CD4-positive, alpha-beta T cell treated with Interleukin-6 at 100 ng/mL for 8 hours (primary cell): ENCODE data around the gene CALHM2.

Experiments
- DNase-seq: peaks from one replicate; pipeline ENCODE4 v3.0.0-alpha.2; 2020; ENCODE audit warnings: mixed read lengths, low spot score

Gene CALHM2

DNA sequence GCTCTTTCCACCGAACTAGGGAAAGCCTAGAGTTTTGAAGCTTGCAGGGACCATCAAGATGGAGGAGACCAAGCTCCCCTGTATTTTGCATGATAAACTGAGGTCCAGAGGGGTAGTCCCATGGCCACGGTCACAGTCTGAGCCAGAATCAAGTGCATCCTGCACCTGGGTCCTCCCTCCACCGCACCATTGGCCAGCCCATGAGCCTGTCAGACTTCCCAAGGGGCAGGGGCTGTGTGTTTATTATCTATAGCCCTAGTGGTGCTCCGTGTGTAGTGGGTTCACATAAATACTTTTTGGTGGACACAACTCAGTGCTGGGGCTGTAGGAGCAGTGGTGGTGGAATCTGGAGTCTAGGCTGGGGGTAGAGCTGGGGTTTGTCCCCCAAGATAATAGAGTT is 23.3 kb upstream of the CALHM2 start:
- DNase-seq = no peak

DNA sequence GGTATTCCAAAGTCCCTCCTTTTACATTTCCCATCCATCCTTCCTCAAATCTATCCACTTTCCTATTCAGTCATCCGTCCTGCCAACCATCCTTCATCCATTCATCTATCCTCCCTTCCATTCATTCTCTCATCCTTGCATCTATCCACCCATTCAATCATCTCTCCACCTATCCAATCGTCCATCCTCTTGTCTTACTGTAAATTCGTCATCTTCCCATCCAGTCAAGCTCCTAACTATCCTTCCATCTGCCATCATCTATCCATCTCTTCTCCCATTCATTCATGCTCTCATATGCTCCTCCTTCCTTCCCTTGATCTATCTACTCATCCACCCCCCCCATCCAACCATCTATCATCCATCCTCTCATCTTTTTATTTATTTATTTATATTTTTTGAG is 21.9 kb upstream of the CALHM2 start:
- no peak for DNase-seq

DNA sequence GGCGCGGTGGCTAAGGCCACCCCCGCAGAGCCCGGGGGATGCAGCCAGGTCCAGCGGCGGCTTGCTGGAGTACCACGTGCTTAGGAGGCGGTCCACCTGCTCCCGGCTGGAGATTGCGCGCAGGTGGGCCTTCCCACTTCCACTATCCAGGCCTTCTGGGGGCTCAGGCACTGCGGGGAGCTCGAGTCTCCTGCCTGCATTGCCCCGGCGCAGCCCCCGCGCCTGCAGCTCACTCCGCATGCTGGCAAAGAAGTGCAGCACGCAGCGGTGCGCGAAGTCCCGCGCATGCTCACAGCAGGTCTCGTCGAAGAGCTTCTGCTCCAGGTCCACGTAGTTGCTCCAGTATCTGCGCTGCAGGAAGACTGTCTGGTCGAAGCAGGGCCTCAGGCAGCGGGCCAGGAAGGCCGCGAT is 21.1 kb upstream of the CALHM2 start:
- DNase-seq = no peak

DNA sequence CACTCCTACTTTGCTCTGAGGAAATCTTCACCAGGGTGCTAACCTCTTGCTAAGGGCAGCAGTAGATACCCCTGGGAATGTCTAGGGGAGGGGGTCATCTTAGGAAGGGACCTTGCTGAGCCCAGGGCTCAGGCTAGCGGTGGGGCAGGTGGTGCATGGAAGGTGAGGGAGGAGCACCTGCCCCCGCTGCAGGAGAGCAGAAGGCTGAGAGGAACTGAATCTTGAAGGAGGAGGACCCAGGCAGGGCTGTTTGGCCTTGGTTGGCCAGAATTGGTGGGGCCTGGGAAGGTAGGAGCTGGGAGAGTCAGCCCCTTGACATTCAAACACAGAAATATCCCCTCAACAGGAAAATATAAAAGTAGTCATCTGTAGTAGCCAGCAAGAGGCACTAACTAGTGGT is 19.8 kb upstream of the CALHM2 start:
- no peak for DNase-seq

DNA sequence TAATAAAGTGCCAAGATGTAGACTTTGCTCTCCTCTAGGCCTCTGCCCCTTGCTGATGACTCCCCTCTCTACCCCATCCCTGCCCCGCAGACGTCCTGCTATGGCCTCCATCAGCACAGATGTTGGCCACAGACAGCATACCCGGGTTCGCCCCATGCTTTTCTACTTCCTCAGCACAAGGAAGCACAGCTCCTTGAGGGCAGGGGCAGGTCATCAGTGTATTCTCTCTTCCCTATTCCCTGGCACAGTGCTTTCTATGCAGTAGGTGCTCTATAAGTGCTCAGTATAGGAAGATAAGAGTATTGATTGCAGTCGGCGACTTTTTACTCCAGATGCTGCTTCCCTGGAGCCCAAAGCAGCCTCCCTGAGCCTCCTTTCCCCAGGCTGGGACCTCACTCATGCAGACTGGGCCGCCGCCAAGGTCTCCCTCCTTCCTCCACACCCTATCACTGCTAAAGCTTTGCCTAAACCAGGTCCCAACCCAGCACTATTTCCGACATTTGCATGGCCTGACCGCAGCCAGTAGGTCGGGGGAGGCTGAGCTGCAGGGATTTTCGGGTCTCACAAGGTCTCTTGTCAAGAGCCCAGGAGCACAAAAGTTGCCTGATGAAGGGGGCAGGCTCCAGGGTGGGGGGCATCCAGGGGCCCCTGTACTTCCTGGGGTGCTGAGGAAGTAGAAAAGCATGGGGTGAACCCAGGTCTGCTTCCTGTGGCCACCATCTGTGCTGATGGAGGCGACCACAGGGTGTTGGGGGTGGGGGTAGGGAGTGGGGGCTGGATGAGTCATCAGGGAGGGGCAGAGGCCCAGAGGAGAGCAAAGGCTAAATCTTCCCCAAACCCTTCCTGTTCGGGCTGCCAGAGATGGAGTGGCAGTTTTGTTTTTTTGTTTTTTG is 18.8 kb upstream of the CALHM2 start:
- DNase-seq = peak; percentile 86

DNA sequence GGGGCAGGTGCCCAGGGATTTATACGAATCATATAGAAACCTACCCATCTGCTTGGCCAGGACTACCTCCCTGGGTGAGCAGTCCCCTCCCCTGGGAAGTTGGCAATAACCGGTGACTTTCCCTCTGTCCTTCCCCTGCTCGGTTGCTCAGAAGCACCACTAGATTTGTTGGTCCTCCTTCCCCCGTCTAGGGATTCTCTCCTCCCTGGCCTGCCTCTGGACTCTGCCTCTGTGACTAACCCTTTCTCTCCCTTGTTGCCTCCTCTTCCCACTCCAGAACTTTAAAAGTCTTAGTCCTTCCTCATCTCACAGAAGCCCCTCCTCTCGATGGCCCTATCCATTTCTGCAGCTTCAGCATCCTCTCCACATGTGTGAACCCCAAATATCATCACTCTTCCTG is 17.0 kb upstream of the CALHM2 start:
- DNase-seq = no peak

DNA sequence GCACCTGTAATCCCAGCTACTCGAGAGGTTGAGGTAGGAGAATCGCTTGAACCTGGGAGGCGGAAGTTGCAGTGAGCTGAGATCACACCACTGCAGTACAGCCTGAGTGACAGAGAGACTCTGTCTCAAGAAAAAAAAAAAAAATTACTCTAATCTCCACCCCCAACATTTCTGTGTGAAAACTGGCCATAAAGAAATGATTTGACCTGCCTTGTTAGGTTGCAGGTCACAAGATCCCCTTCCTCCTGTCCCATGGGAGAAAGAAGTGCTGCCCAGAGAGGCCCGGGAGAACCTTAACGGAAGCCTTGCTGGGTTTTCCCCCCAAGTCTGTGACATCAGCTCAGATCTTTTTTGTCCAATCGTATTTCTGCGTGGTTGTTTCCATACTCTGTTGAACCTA is 15.2 kb upstream of the CALHM2 start:
- no peak for DNase-seq

DNA sequence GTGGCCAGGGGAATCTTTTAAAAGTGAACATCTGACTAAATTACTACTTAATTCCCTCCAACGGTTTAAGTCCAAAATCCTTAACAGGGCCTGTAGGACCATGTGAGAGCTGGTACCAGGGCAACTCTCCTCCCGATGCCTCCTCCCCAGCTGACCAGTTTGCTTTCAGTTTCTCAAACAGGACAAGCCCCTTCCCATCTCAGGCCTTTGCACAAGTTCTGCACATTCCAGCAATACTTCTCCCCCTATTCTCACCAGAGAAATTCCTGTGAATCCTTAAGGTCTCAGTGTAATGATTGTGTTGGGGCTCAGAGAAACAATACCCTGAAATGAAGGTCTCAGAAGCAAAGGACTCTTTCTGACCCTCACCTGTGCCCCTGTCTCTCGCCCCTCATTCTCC is 14.6 kb upstream of the CALHM2 start:
- DNase-seq = no peak

DNA sequence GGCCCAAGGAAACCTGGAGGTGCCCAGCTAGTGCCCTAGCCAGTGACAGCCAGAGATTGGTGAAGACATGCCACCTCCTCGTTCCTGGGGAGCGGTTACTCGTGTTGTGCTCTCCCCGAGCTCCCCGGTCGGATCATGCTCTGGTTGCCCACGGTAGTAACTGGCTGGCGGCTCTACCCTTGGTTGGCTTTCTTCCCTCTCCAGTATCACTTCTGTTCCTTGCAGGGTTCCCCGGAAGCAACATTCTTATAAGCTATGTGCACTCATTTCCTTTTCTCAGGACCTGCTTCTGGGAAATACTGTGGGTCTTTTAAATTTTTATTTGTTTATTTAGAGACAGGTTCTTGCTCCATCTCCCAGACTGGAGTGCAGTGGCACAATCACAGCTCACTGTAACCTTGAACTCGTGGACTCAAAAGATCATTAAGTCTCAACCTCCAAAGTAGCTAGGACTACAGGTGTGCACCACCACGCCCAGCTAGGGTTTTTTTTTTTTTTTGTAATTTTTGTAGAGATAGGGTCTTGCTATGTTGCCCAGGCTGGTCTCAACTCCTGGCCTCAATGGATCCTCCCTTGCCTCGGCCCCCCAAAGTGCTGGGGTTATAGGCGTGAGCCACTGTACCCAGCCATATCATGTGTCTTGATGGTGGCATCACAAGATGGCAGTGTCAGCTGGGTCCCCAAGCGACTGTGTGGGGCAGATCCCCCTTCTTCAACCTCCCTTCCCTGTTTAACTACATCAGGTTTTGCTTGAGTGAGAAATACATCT is 13.4 kb upstream of the CALHM2 start:
- no peak for DNase-seq

DNA sequence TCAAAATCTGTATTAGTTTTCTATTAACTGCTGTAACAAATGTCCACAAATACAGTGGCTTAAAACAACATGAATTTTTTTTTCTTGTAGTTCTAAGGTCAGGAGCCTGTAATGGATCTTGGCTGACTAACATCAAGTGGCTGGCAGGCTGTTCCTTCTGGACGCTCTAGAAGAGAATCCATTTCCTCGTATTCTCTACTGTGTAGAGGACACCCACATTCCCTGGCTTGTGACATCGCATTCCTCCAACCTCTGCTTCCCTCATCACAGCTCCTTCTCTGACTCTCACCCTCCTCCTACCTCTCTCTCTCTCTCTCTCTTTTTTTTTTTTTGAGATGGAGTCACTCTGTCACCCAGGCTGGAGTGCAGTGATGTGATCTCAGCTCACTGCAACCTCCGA is 11.3 kb upstream of the CALHM2 start:
- DNase-seq = no peak

DNA sequence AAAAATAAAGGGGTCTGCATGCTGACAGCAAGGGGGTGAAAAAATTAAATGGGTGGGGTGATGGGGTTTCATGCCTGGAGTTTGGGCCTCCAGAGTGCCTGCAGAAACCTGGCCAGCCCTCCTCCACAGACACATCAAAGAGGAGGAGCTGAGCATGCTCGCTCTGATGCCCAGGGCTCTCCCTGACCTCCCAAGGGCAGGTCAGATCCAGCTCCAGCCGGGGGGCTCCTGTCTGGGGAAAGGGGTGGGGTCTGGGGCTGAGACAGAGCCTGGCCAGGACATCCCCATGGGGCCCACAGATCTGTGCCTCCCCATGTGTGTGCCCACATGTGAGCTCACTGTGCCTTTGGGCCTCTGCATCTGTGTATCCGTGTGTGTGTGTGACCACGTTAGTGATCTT is 7.4 kb upstream of the CALHM2 start:
- no peak for DNase-seq

DNA sequence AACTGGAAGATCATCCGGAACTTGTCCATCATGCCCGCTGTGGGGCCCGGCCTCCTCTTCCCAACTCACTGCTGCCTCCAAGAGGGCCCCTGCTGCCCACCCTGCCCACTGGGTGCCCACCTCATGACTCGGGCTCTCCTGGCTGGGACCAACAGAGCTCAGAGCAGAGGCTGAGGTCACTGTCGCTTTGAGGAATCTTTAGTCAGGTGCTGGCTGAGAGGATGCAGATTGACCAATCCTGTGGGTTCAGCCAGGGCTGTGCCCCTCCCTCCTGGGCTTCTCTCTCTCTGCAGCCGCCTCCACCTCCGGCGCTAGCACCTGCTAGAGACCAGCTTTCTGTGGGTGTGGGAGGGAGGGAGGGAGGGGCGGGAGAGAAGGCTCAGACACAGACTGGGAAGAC is 6.5 kb upstream of the CALHM2 start, which contains the start of gene CALHM1:
Gene CALHM1, minus strand, starts transcription at position 181 of the 400 bp plus-strand sequence. Its CDS starts 149 bp downstream, at position 32.
- DNase-seq = no peak

DNA sequence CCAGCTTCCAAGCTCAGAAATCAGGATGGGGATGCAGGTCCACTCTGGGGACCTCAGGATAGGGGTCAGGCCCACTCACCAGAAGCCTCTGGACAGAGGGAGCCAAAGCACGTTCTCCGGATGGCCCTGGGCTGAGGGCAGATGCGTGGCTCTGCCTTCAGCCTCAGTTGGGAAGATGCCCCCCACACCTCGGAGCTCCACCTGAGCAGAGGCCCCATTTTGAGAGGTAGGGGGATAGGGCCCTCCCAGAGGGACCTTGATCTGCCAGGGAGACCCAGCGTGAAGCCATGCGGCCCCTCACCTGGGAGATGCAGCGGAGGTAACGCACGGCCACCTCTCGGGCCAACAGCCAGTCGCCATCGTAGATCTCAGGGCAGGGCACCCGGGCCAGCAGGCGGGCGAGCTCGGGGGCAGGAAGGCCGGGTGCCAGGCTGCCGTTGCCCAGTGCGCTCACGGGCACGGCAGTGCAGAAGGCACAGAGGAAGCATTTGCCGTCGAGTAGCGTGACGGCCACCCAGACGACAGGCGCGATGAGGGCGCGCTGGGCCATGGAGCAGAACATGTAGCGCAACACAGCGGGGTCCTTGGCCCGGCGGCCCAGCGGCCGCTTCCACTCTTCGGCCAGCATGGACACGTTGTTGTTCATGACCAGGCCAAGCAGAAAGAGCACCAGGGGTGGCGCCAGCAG is 5.9 kb upstream of the CALHM2 start:
- DNase-seq = no peak

DNA sequence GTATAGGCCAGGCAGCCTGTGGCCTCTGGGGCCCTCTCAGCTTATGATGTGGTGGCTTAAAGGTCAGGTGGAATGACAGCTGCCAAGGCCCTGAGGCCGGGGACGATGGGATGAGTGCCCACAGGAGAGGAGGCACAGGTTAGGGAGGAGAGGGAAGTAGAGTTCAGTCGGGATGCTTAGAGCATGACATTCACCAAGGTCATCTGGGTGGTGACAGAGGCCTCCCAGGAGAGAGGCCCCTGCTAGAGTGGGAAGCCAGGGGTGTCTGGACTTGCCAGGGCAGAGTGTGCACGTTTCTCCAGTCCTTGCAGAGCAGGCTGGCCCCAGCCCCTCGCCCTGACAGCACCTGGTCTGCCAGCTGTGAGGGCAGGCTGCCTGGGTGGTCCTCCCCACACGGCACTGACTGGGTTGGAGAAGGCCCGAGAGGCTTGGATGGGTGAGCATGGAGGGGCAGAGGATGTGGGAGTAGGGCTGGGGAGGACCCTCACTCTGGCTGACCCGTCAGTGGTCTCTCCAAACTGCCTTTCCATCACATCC is 5.1 kb upstream of the CALHM2 start:
- DNase-seq = no peak

DNA sequence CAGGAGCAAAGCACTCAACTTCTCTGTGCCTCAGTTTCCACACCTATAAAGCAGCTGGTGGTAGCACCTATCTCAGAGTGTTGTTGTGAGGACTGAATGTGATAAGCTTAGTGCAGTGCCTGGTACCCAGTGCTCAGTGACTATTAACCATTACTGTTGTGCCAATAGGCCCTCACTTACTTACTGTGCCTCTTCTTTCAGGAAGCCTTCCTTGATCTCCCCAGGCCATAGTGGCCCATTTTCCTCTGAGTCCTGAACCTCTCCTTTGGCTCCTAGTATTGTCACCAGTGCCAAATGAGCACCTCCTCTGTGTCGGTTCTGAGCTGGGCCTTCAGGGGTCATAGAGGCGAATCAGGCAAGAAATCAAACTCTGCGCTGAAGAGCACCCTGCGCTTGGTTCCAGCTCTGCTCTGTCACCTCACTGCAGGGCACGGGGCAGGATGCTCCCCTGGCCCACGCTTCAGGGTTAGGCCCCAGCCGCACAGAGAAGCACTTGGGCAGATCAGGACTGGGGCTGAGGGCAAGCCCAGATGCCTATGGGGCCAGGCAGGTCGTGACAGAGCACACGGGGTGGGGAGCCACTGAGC is 4.0 kb upstream of the CALHM2 start:
- no peak for DNase-seq

DNA sequence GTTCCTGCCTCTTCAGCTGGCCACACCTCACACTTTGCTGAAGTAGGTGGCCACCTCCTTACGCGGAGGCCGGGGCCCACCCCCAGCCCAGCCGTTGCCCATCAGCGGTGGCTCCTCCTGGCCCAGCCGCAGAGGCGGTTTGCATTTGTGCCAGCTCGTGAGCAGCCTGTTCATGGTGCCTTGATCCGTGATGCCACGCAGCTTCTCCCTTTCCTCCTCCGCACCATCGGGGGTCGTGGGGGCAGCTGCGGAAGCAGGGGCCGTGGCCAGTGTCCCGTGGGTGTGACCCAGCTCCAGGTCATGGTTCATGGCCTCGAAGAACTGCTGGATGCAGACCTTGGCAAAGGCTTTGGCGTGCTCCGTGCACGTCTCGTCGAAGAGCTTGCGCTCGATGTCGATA is 3.1 kb upstream of the CALHM2 start:
- no peak for DNase-seq

DNA sequence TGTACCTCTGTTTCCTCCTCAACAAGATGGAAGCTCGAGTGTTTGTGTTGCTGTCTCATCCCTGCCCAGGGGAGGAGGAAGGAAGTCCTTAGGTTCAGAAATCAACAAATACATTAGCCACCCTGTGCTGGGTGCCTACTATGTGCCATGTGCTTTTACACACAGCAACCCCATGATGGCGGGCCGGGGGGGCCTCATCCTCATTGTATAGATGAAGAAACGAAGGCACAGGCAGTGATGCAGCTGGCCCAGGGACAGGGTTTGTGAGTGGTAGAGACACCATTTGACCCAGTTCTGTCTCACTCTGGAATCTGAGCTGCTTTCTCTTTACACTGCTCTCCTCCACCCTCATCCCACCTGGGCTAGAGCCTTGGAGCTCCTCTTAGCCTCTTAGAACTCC is 1.9 kb upstream of the CALHM2 start:
- DNase-seq = no peak

DNA sequence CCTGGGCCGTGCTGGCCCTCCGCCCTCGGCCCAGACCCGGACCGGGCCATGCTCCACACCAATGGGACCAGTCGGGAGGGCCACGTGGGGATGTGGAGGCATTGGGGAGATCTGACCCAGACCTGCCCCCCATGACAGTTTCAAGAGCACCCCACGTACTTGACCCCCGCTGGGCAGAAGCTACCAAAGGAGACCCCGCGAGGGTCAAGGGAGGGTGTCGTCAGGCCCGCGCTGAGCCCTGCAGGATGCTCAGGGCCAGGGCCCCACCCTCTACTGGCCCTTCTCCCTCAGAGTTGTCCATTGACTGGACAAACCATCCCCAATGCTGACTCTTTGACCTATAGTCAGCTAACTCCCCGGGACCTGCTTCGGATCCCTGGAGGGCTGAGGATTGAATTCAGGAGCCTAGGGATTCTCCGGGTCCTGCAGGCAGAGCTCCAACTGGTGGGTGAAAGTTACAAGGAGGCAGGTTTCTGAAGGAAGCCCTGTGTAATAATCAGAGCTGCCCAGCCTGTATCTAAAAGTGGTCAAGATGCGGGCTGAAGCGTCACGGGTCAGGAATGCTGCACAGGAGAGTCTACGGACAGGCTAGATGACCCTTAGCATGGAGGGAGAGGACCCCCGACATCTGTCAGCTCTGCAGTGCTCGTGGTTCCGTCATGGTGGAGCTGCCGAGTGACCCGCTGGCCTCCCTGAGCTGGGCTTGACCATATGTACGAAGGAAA is 498 bp upstream of the CALHM2 start:
- DNase-seq = no peak

DNA sequence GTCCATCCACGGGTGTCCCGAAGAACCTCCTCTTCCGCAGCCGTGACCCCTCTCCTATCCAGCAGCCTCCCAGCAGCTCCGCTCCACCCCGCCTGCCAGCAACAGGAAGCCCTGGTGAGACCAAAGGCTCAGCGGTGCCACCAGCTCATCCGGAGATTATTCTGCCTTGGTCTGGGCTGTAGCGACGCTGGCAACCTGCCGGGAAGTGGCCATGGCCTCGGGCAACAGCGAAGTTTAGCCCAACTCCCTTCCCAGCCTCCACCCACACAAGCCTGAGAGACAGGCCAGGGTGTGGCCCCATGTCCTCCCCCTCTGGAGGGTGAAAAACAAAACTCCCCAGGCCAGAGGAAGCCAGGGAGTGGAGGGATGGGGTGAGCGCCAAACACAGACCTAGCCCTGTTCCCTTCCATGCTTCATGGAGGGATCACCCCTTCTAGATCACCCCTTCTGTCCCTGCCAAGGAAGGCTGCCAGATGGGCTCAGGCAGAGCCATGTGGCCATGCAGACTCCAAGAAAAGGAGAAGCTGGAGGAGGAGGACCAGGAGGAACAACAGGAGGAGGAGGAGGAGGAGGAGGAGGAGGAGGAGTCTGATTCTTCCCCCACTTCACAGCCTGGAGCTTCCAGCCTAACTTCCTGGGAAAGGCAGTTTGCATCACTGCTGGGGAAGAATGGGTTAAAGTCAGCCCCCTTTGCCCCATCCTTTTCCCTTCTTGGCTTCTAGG is 918 bp downstream of the CALHM2 start:
- DNase-seq = peak; percentile 59

DNA sequence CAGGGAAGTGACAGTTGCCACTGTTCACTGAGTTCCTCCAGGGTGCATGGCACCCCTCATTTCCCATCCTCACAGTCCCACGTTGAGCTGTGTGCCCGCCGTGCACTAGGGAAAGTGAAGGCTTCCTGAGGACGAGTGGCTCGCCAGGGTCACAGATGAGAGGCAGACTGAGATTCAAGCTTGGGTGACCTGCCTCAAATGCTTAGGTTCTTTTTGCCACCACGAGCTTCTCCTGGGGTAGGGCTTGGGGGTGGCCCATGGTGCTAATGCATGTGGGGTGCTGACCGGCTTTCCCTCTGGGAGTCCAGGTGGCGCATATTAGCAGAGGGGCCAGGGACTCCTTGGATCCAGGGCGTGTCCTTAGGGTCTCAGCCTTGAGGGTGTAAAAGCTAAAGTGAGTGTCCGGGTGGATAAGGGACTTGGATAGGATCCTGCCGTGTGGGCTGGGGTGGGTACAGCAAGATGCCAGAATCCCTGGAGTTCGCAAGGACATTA is 1.9 kb downstream of the CALHM2 start:
- DNase-seq = no peak
